ENCODE data around the gene COL1A1. TPM values are rescaled to one million over a fixed set of nuclear protein-coding genes. Genes with fewer than 3 reads are reported as not detected.

Gene COL1A1
- total and polyA plus RNA-seq, 2 of the 13 experiments (the other 11 are each of a cell fraction or from before 2014, with no cell fraction given): 0.05 TPM; not detected in 1

GRCh38 chr17:50177983-50178834 is 23.2 kb downstream of the COL1A1 start (continued):
- TF ChIP-seq ATF4 (CRISPR knock-in tag; IDR thresholded peaks at IDR 0.05): 0 out of 4 replicates have a peak, but pooled peaks of 1 of the 2 experiments have one; percentile 29
- no peak for TF ChIP-seq MAFK (conservative IDR thresholded peaks at IDR 0.05 in 1 of 2, IDR thresholded peaks at IDR 0.05 in 1 of 2; ENCODE audit: low read length in 2 of 2)
- TF ChIP-seq ZNF598 (CRISPR knock-in tag; IDR thresholded peaks at IDR 0.05; ENCODE audit: borderline replicate concordance): peak; percentile 43; the same call in 1 of the 2 replicates
- TF ChIP-seq ZSCAN20 (CRISPR knock-in tag; IDR thresholded peaks at IDR 0.05; ENCODE audit: borderline replicate concordance): no peak
- TF ChIP-seq IKZF5 (CRISPR knock-in tag; IDR thresholded peaks at IDR 0.05): peak; percentile 57; the same call in 1 of the 2 replicates
- no peak; the same call in 1 of the 2 replicates for TF ChIP-seq ZNF34 (CRISPR knock-in tag; IDR thresholded peaks at IDR 0.05; ENCODE audit: borderline replicate concordance)
- TF ChIP-seq ZMAT5 (CRISPR knock-in tag; IDR thresholded peaks at IDR 0.05; ENCODE audit: borderline replicate concordance, low read depth): no peak
- no peak for TF ChIP-seq SMC3 (IDR thresholded peaks at IDR 0.05; ENCODE audit: low read length)
- 0 out of 2 replicates have a peak, but pooled peaks have one; percentile 15 for TF ChIP-seq SUZ12 (IDR thresholded peaks at IDR 0.05; ENCODE audit: low read depth, low read length)
- TF ChIP-seq MXD1 (CRISPR knock-in tag; IDR thresholded peaks at IDR 0.05): peak; percentile 66; the same call in 1 of the 2 replicates
- TF ChIP-seq ZKSCAN8 (CRISPR knock-in tag; IDR thresholded peaks at IDR 0.05; ENCODE audit: borderline replicate concordance): no peak
- no peak for TF ChIP-seq REXO4 (CRISPR knock-in tag; IDR thresholded peaks at IDR 0.05; ENCODE audit: borderline replicate concordance)
- no peak; the same call in 1 of the 2 replicates for TF ChIP-seq KAT7 (CRISPR knock-in tag; IDR thresholded peaks at IDR 0.05; ENCODE audit: borderline replicate concordance)
- no peak for TF ChIP-seq RBAK (CRISPR knock-in tag; IDR thresholded peaks at IDR 0.05)
- peak; percentile 48; the same call in 1 of the 2 replicates for TF ChIP-seq DRAP1 (CRISPR knock-in tag; IDR thresholded peaks at IDR 0.05)
- no peak for TF ChIP-seq MAFF (IDR thresholded peaks at IDR 0.05; ENCODE audit: low read depth, low read length)
- peak; percentile 72 for TF ChIP-seq SKI (IDR thresholded peaks at IDR 0.05; ENCODE audit: partially characterized antibody)
- no peak; the same call in 1 of the 2 replicates for TF ChIP-seq ETV5 (CRISPR knock-in tag; IDR thresholded peaks at IDR 0.05; ENCODE audit: borderline replicate concordance)
- TF ChIP-seq ARHGAP35 (CRISPR knock-in tag; IDR thresholded peaks at IDR 0.05; ENCODE audit: borderline replicate concordance): no peak; the same call in 1 of the 2 replicates
- no peak for TF ChIP-seq TCF7L2 (IDR thresholded peaks at IDR 0.05; ENCODE audit: low read depth, low read length)
- TF ChIP-seq ZNF576 (CRISPR knock-in tag; IDR thresholded peaks at IDR 0.05): no peak
- TF ChIP-seq FOXK2 (IDR thresholded peaks at IDR 0.05): no peak
- TF ChIP-seq NFE2L2 (IDR thresholded peaks at IDR 0.05; ENCODE audit: low read length): no peak; the same call in 1 of the 2 replicates
- TF ChIP-seq SATB2 (CRISPR knock-in tag; IDR thresholded peaks at IDR 0.05): no peak
- TF ChIP-seq ZNF138 (CRISPR knock-in tag; IDR thresholded peaks at IDR 0.05; ENCODE audit: low read depth): no peak
- no peak for TF ChIP-seq SCMH1 (CRISPR knock-in tag; IDR thresholded peaks at IDR 0.05; ENCODE audit: borderline replicate concordance)
- no peak for TF ChIP-seq DPF2 (CRISPR knock-in tag; IDR thresholded peaks at IDR 0.05; ENCODE audit: borderline replicate concordance, low read depth)
